ENCODE data around the gene TNS1. TPM values are rescaled to one million over a fixed set of nuclear protein-coding genes. Genes with fewer than 3 reads are reported as not detected.

TNS1 gene
- total RNA-seq, 2 donors from 2014 or later: 3.3 to 4.2 TPM

DNA sequence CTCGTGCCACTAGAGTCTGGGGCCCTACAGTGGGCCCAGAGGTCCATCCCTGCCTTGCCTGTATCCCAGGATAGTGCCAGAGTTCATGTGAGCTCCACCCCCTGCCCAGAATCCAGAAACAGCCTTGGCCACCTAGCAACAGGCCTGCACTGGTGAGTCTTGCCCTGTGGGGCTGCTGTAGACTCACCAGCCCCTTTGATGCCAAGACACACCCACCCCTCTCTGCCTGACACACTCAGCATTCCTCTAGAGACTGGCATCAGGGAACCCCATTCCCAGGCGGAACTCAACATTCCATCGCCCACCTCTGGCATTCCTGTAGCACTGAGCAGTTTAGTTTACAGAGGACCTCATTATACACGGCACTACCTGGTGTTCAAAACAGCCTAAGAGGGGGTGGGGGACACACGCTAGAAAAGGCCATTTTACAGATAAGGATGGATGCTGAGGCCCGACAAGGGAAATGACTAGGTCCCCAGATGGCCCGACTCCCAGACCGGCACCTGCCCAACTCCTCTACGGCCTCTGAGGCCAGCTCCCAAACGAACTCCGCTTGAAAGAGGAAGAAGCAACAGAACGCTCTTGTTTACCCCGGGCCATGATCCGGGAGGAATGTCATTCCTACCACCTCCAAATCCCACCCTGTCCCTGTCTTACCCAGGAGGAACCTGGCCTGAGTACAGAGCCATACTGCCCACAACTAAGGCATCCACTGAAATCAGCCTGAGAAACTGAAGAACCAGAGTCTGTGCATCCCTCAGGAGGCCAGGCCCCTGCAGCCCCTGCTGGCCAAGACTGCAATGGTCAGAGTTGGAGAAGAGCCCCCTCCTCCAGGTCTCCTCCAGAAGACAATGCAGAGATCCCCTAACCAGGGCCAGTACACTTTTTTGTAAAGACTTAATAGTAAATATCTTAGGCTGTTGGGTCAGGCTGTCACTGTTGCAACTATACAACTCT is 180.2 kb downstream of the TNS1 start:
- Histone ChIP-seq H3K36me3 (ENCODE audit: control insufficient read depth, insufficient read depth, low read length) (no peaks in the 10 kb centered on the region), H3K4me1 (ENCODE audit: control insufficient read depth, insufficient read depth, low read length) (peaks cover 18% of the 10 kb centered on the region), H3K4me3 (ENCODE audit: low read length) (no peak overlapping the region), H3K9me3 (ENCODE audit: control insufficient read depth, low read length) (no peaks in the 10 kb centered on the region), H3K9ac (ENCODE audit: extremely low read depth, low read length, poor library complexity, severe bottlenecking) (no peak overlapping the region), H3K27me3 (ENCODE audit: control insufficient read depth, insufficient read depth, low read length, poor library complexity, severe bottlenecking) (no peaks in the 10 kb centered on the region), H3K27ac (ENCODE audit: low read depth, low read length) (no peak overlapping the region)
- peaks cover 8% of the 10 kb centered on the region for H3K4me1 Mint-ChIP-seq
- H3K27ac Mint-ChIP-seq: no peak overlapping the region
- no peaks in the 10 kb centered on the region for H3K36me3 Mint-ChIP-seq (ENCODE audit: low read depth)
- DNase-seq: peak; percentile 67
- no peak overlapping the region for H3K4me3 Mint-ChIP-seq
- no peaks in the 10 kb centered on the region for H3K9me3 Mint-ChIP-seq
- peaks cover 4% of the 10 kb centered on the region for H3K27me3 Mint-ChIP-seq (ENCODE audit: insufficient read depth)
- 92 to 93% methylated on average over 8 to 14 of the region's 14 CpGs for WGBS, 2 experiments (ENCODE audit: insufficient coverage in 1 of 2, insufficient read length in 1 of 2)
- TF ChIP-seq, protein P1, sequence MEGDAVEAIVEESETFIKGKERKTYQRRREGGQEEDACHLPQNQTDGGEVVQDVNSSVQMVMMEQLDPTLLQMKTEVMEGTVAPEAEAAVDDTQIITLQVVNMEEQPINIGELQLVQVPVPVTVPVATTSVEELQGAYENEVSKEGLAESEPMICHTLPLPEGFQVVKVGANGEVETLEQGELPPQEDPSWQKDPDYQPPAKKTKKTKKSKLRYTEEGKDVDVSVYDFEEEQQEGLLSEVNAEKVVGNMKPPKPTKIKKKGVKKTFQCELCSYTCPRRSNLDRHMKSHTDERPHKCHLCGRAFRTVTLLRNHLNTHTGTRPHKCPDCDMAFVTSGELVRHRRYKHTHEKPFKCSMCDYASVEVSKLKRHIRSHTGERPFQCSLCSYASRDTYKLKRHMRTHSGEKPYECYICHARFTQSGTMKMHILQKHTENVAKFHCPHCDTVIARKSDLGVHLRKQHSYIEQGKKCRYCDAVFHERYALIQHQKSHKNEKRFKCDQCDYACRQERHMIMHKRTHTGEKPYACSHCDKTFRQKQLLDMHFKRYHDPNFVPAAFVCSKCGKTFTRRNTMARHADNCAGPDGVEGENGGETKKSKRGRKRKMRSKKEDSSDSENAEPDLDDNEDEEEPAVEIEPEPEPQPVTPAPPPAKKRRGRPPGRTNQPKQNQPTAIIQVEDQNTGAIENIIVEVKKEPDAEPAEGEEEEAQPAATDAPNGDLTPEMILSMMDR (conservative IDR thresholded peaks at IDR 0.05): peak; percentile 68

DNA sequence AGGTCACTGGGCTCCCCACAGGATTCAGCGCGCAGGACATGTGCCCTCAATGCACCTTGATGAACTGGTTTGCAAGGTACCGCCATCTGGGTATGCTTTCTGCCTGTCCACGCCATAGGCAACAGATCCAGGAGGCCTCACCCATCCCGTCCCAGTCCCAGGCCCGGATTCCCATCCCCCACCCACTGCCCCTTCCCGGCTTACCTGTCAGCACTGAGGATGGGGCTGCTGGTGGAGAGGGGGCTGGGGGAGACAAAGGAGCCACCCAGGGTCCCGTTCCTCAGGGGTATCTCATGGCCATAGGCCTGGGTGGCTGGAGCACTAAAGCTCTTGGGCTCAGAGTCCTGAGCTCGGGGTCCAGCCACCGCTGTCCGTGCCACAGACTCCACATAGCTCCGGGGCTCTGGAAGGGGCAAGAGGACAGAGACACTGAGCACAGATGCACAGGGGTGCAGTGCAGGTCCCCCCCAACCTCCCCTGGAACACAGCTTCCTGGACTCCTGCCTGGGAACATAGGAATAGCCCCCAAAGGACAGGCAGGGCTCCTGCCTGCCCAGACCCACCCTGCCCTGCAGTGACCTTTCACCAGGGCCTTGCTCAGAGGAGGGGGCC is 181.2 kb downstream of the TNS1 start:
- Mint-ChIP-seq H3K27ac (no peak overlapping the region), H3K4me1 (peaks cover 8% of the 10 kb centered on the region), H3K27me3 (ENCODE audit: insufficient read depth) (peaks cover 7% of the 10 kb centered on the region), H3K4me3 (no peak overlapping the region), H3K9me3 (no peaks in the 10 kb centered on the region), H3K36me3 (ENCODE audit: low read depth) (no peaks in the 10 kb centered on the region)
- Histone ChIP-seq H3K27me3 (ENCODE audit: control insufficient read depth, insufficient read depth, low read length, poor library complexity, severe bottlenecking) (no peaks in the 10 kb centered on the region), H3K4me3 (ENCODE audit: low read length) (no peak overlapping the region), H3K4me1 (ENCODE audit: control insufficient read depth, insufficient read depth, low read length) (peaks cover 14% of the 10 kb centered on the region), H3K9me3 (ENCODE audit: control insufficient read depth, low read length) (no peaks in the 10 kb centered on the region), H3K9ac (ENCODE audit: extremely low read depth, low read length, poor library complexity, severe bottlenecking) (no peak overlapping the region), H3K27ac (ENCODE audit: low read depth, low read length) (no peak overlapping the region), H3K36me3 (ENCODE audit: control insufficient read depth, insufficient read depth, low read length) (no peaks in the 10 kb centered on the region)
- DNase-seq: no peak
- TF ChIP-seq, protein P1 (conservative IDR thresholded peaks at IDR 0.05): no peak
- WGBS, 2 experiments (ENCODE audit: insufficient coverage in 1 of 2, insufficient read length in 1 of 2): 95 to 100% methylated on average over 3 to 12 of the region's 12 CpGs

DNA sequence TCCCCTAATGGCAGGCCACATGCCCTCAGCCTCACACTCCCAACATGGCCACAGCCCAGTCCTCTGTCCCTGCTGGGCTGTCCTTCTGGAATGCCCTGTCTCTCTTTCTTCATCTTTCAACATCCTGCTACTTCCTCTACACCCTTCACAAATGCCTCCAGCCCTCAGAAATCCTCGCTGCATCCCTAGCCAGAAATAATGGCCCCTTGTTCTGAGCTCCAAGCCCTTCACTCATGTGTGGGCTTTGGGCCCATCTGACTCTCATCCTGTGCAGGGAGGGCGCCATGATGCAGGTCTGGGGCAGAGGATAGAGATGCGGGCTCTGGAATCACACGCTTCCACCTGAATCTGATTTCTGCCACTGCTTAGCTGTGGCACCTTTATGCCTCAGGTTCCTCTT is 181.9 kb downstream of the TNS1 start:
- H3K27ac ChIP-seq (ENCODE audit: low read depth, low read length): no peak overlapping the region
- 95 to 98% methylated on average over 4 of the region's 4 CpGs for WGBS, 2 experiments (ENCODE audit: insufficient coverage in 1 of 2, insufficient read length in 1 of 2)
- DNase-seq: no peak
- no peak overlapping the region for H3K4me3 Mint-ChIP-seq
- H3K4me1 ChIP-seq (ENCODE audit: control insufficient read depth, insufficient read depth, low read length): peaks cover 17% of the 10 kb centered on the region
- H3K27ac Mint-ChIP-seq: no peak overlapping the region
- peaks cover 11% of the 10 kb centered on the region for H3K27me3 Mint-ChIP-seq (ENCODE audit: insufficient read depth)
- no peak overlapping the region for H3K9ac ChIP-seq (ENCODE audit: extremely low read depth, low read length, poor library complexity, severe bottlenecking)
- no peaks in the 10 kb centered on the region for H3K9me3 Mint-ChIP-seq
- TF ChIP-seq, protein P1 (conservative IDR thresholded peaks at IDR 0.05): no peak
- no peaks in the 10 kb centered on the region for H3K27me3 ChIP-seq (ENCODE audit: control insufficient read depth, insufficient read depth, low read length, poor library complexity, severe bottlenecking)
- no peak overlapping the region for H3K4me3 ChIP-seq (ENCODE audit: low read length)
- H3K9me3 ChIP-seq (ENCODE audit: control insufficient read depth, low read length): no peaks in the 10 kb centered on the region
- H3K4me1 Mint-ChIP-seq: peaks cover 11% of the 10 kb centered on the region
- no peaks in the 10 kb centered on the region for H3K36me3 ChIP-seq (ENCODE audit: control insufficient read depth, insufficient read depth, low read length)
- H3K36me3 Mint-ChIP-seq (ENCODE audit: low read depth): no peaks in the 10 kb centered on the region
